GM12878 (cell line): Measurements from ENCODE around the gene PLA2G10. TPM values are rescaled to one million over a fixed set of nuclear protein-coding genes. Genes with fewer than 3 reads are reported as not detected.

ENCODE experiments used
- ATAC-seq: fragments of 200-7000 bp; cut with Tn5 transposase; 3 replicates; pipeline ENCODE4 v1.9.1; 2020; ENCODE audit warnings: mild to moderate bottlenecking, moderate library complexity
- BruUV-seq: library from RNA; stranded (reverse); fragments of 400-500 nt; replicated peaks from 2 replicates; lab custom pipeline; 2021; lab: Mats Ljungman, UMichigan
- CTCF ChIA-PET: fragments of 300-600 bp; sonication (Branson Sonifier 250); formaldehyde crosslinking; extraction: SDS; loops from one replicate; lab custom pipeline; 2021; ENCODE audit warnings: inconsistent platforms; lab: Yijun Ruan, JAX
- POLR2A ChIA-PET: fragments of 350-600 bp; formaldehyde crosslinking; extraction: SDS; loops from one replicate; lab custom pipeline; 2021; ENCODE audit warnings: inconsistent platforms; lab: Charles Lee
- RAD21 ChIA-PET: fragments of 300-600 bp; sonication (Branson Sonifier 250); formaldehyde crosslinking; loops from one replicate; lab custom pipeline; 2023; ENCODE audit warnings: antibody characterized with exemption; ENCODE audit not compliant: unreplicated experiment; lab: Charles Lee
- SMC1A ChIA-PET: fragments of 300-600 bp; sonication (Branson Sonifier 250); formaldehyde crosslinking; loops from one replicate; lab custom pipeline; 2023; ENCODE audit not compliant: unreplicated experiment, uncharacterized antibody; lab: Charles Lee
- DNase-seq: peaks from one replicate; pipeline ENCODE4 v3.0.0-alpha.2; 2011; ENCODE audit warnings: low read depth, low spot score
- FAIRE-seq: peaks from 3 replicates; lab custom pipeline; 2011; peaks lifted over from hg19 to GRCh38; lab: Jason Lieb, UNC
- H2AFZ ChIP-seq: 2 replicates; pipeline ENCODE4 v1.6.0; 2011; ENCODE audit warnings: low read depth, low read length, control low read depth; ENCODE audit not compliant: control insufficient read depth
- H3K27ac ChIP-seq: 2 replicates; pipeline ENCODE4 v1.5.1; 2011; ENCODE audit warnings: control low read depth; ENCODE audit not compliant: control insufficient read depth, insufficient read depth
- H3K27me3 ChIP-seq, 2 experiments: replicated peaks in 1 of 2; 2 replicates each; pipeline versions ENCODE4 v1.6.0 to v1.6.1; 2011; ENCODE audit warnings: low read length in 1 of 2; ENCODE audit not compliant: control insufficient read depth in 2 of 2, insufficient read depth in 2 of 2
- H3K36me3 ChIP-seq, 2 experiments: 2 replicates each; pipeline ENCODE4 v1.5.1; 2011; ENCODE audit warnings: low read length in 1 of 2; ENCODE audit not compliant: control insufficient read depth in 2 of 2, insufficient read depth in 2 of 2
- H3K4me1 ChIP-seq: 2 replicates; pipeline ENCODE4 v1.6.1; 2011; ENCODE audit warnings: mild to moderate bottlenecking, low read length, moderate library complexity, mixed read lengths; ENCODE audit not compliant: control insufficient read depth, insufficient read depth
- H3K4me2 ChIP-seq: 2 replicates; pipeline ENCODE4 v1.6.0; 2011; ENCODE audit warnings: control low read depth; ENCODE audit not compliant: control insufficient read depth, insufficient read depth
- H3K4me3 ChIP-seq: fragments of 200-600 bp; sonication (generic); 2 replicates; pipeline ENCODE4 v1.5.1; 2016
- H3K79me2 ChIP-seq: 2 replicates; pipeline ENCODE4 v1.6.0; 2011; ENCODE audit warnings: low read length; ENCODE audit not compliant: control insufficient read depth, insufficient read depth
- H3K9ac ChIP-seq: 2 replicates; pipeline ENCODE4 v1.8.0; 2011; ENCODE audit warnings: low read length, control low read depth, mixed read lengths; ENCODE audit not compliant: control insufficient read depth, insufficient read depth
- H3K9me3 ChIP-seq: replicated peaks from 3 replicates; pipeline ENCODE4 v1.5.1; 2011; ENCODE audit warnings: mild to moderate bottlenecking, low read length; ENCODE audit not compliant: control insufficient read depth, insufficient read depth
- H4K20me1 ChIP-seq: 2 replicates; pipeline ENCODE4 v1.6.0; 2011; ENCODE audit not compliant: control insufficient read depth, insufficient read depth
- BHLHE40 ChIP-seq, 2 experiments: fragments of 450-650 bp in 1 of 2; IDR thresholded peaks; 2 replicates each; pipeline ENCODE4 v1.6.1; 2011 to 2017; ENCODE audit warnings: low read depth in 2 of 2, borderline replicate concordance in 1 of 2, improper control_type of control experiment in 1 of 2, low read length in 1 of 2, mild to moderate bottlenecking in 1 of 2
- EED ChIP-seq: sonication (generic); IDR thresholded peaks from 2 replicates; pipeline ENCODE4 v1.6.1; 2016; ENCODE audit warnings: antibody characterized with exemption, low read depth
- FOXM1 ChIP-seq: IDR thresholded peaks from 2 replicates; pipeline ENCODE4 v1.6.1; 2012; ENCODE audit warnings: low read depth, mild to moderate bottlenecking, inconsistent platforms, low read length, moderate library complexity
- HCFC1 ChIP-seq: fragments of 150-350 bp; IDR thresholded peaks from 2 replicates; pipeline ENCODE4 v1.6.1; 2014; ENCODE audit warnings: low read length
- IKZF1 ChIP-seq: fragments of 450-650 bp; conservative IDR thresholded peaks from 2 replicates; pipeline ENCODE4 v1.6.1; 2017; ENCODE audit warnings: antibody characterized with exemption, mild to moderate bottlenecking
- IKZF2 ChIP-seq, 2 experiments: fragments of 450-650 bp; IDR thresholded peaks; 2 replicates each; pipeline ENCODE4 v1.6.1; 2017; ENCODE audit warnings: mild to moderate bottlenecking in 2 of 2, moderate library complexity in 2 of 2
- NR2C1 ChIP-seq: fragments of 450-650 bp; IDR thresholded peaks from 2 replicates; pipeline ENCODE4 v1.6.1; 2017; ENCODE audit warnings: antibody characterized with exemption, mild to moderate bottlenecking, moderate library complexity
- PAX5 ChIP-seq: IDR thresholded peaks from 2 replicates; pipeline ENCODE4 v1.6.1; 2011; ENCODE audit warnings: low read depth, low read length, borderline replicate concordance
- POU2F2 ChIP-seq: IDR thresholded peaks from 3 replicates; pipeline ENCODE4 v1.6.1; 2011; ENCODE audit warnings: low read depth, mild to moderate bottlenecking, low read length, borderline replicate concordance
- RFX5 ChIP-seq: IDR thresholded peaks from 2 replicates; pipeline ENCODE4 v1.6.1; 2011; ENCODE audit warnings: low read depth, low read length, improper control_type of control experiment
- SUZ12 ChIP-seq: fragments of 200-600 bp; sonication (generic); IDR thresholded peaks from one replicate; pipeline ENCODE4 v1.6.1; 2018; ENCODE audit warnings: antibody characterized with exemption, mild to moderate bottlenecking; ENCODE audit not compliant: unreplicated experiment
- TAF1 ChIP-seq: IDR thresholded peaks from 2 replicates; pipeline ENCODE4 v1.6.1; 2011; ENCODE audit warnings: mild to moderate bottlenecking, low read depth, low read length, borderline replicate concordance
- YY1 ChIP-seq: IDR thresholded peaks from 2 replicates; pipeline ENCODE4 v1.6.1; 2011; ENCODE audit warnings: low read depth, mild to moderate bottlenecking, low read length
- WGBS: methylation state at CpG from one replicate; pipeline ENCODE4 v1.1.6; 2016; ENCODE audit warnings: low lambda C conversion rate; ENCODE audit not compliant: insufficient replicate concordance, insufficient coverage; ENCODE audit errors: missing lambda C conversion rate; 5-methylcytosine and 5-hydroxymethylcytosine counted together
- in situ Hi-C: fragments of 300-500 bp; cut with MboI; formaldehyde crosslinking; loops from 9 replicates; pipeline ENCODE4 v1.14.3; 2018; ENCODE audit warnings: mixed read lengths
- intact Hi-C: fragments of 100-400 bp; cut with micrococcal nuclease; formaldehyde crosslinking; loops from one replicate; pipeline ENCODE4 v1.14.2; 2022; ENCODE audit not compliant: unreplicated experiment
- polyA plus RNA-seq, 11 experiments: library from polyadenylated mRNA; depleted of rRNA in 4 of 11; unstranded in 6 of 11; stranded (reverse) in 5 of 11; fragments of >200 nt; fragmentation: Nextera tagmentation in 4 of 11; fragmentation: Illumina TruSeq in 1 of 11; extraction: Ambion mirVana in 4 of 11; extraction: Trizol in 1 of 11; gene quantifications; 1 replicate in 1 of 11; 2 replicates in 10 of 11; pipeline versions ENCODE4 v1.2.1 to v1.2.3, GENCODE V29; 2011 to 2016; ENCODE audit warnings: inconsistent platforms in 2 of 11, missing spikeins in 2 of 11, low read depth in 1 of 11
- total RNA-seq, 4 experiments: library from RNA; depleted of rRNA in 3 of 4; stranded (reverse); fragments of >200 nt in 3 of 4; fragmentation: Illumina TruSeq in 1 of 4; extraction: Trizol in 1 of 4; gene quantifications; 2 replicates each; pipeline versions ENCODE4 v1.2.1 to v1.2.3, GENCODE V29; 2013 to 2021
- TF ChIP-seq, protein P1 (sequence below): fragments of 450-650 bp; IDR thresholded peaks from 2 replicates; pipeline ENCODE4 v1.6.1; 2016; ENCODE audit warnings: mild to moderate bottlenecking

PLA2G10 gene
- total and polyA plus RNA-seq, 10 of the 15 experiments (the other 5 are each of a cell fraction or from before 2014, with no cell fraction given) = not detected

DNA sequence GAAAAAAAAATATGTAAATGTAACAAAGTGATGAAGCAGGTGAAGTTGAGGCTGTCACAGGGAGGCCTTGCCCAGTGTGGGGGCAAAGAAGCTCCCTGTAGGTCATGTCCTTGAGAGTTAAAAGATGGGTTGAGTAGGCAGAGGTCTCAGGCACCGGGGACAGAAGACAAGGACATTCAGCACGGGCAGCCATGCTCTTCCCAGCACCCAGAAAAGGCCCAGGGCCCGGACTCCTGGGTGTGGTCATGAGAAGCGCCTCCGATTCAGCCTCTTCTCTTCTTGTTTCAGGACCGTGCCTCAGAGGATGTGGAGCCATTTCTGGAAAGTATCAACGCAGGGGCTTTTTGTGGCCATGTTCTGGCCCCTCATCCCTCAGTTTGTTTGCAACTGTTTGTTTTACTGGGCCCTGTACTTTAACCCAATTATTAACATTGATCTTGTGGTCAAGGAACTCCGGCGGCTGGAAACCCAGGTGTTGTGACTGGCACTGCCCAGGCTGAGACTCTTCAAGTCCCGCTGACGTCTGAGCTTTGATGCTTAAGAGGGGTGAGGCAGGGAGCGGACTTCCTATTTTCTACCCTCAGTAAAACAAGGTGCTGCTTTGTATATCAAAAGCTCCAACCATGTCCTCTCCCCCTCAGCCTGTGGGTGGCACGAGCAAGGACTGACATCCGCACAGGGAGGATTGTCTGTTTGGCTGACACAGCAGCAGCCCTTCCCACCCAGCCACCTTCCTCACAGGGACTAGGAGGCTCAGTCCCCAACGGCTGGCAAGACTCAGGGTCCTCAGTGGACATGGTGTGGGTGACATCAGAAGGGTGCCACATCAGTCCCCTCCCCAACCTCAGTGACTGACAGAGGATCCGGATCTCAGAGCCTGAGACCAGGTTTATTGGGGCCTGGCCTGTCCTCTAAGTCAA, 26.5 kb downstream of the PLA2G10 start:
- TF ChIP-seq EED (no peak), NR2C1 (no peak), PAX5 (no peak), TAF1 (no peak), RFX5 (no peak)
- Histone ChIP-seq H2AFZ (no peak overlapping the region), H3K4me2 (no peak overlapping the region), H3K9ac (no peak overlapping the region), H3K27me3 (no peaks in the 10 kb centered on the region), H3K9me3 (no peaks in the 10 kb centered on the region), H3K4me1 (peaks cover 9% of the 10 kb centered on the region), H4K20me1 (no peaks in the 10 kb centered on the region), H3K4me3 (no peak overlapping the region), H3K27ac (no peak overlapping the region), H3K36me3 (peaks cover 13 to 20% of the 10 kb centered on the region in 2 experiments), H3K79me2 (no peaks in the 10 kb centered on the region)
- SMC1A ChIA-PET = no interaction called here
- intact Hi-C loops (no loop called here), in situ Hi-C loops (no loop called here)
- ATAC-seq = no peak
- POLR2A ChIA-PET = interaction anchor here (0.6 kb wide), 1 partner anchor 61 kb away, joined by 3 read pairs; no protein-coding TSS in a partner anchor
- FAIRE-seq = no peak
- no TSS peak for BruUV-seq
- CTCF ChIA-PET = no interaction called here
- RAD21 ChIA-PET = no interaction called here
- DNase-seq = no peak
- WGBS = 91% methylated on average over 16 of the region's 16 CpGs

DNA sequence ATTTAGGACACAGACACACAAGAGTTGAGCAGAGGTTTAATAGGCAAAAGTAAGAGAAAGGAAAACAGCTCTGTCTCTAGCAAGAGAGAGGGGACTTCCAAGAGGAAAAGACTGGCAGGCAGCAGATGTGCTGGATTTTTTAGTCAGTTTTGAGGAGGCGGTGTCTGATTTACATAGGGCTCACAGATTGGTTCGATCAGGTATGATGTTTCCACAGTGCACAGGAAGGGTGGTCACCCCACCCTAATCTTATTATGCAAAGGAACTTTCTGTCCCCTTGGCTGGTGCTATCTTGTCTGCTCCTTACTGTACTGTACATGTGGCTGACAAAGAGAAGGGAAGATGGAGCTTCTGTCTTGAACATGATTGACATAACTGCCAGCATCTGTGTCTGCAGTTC, 36.0 kb downstream of the PLA2G10 start:
- WGBS = 14% methylated on average over 2 of the region's 2 CpGs
- RAD21 ChIA-PET = interaction anchor here (0.9 to 1.8 kb wide), 5 partner anchors 13 to 348 kb away, joined by 3 to 10 read pairs (median 4); partner anchors contain the start of gene PARN

More for the DNA sequence above, 36.0 kb downstream of the PLA2G10 start:
- Histone ChIP-seq H3K4me3 (no peak overlapping the region), H4K20me1 (no peaks in the 10 kb centered on the region), H3K27me3 (no peaks in the 10 kb centered on the region), H3K9ac (peak overlapping the region; percentile 4; the same call in 1 of the 2 replicates), H3K4me1 (peaks cover 5% of the 10 kb centered on the region; the same call in 1 of the 2 replicates), H3K4me2 (no peak overlapping the region), H3K27ac (peak overlapping the region; percentile 57), H3K9me3 (no peaks in the 10 kb centered on the region), H3K79me2 (no peaks in the 10 kb centered on the region), H2AFZ (peak overlapping the region; percentile 19), H3K36me3 (peaks cover 6 to 11% of the 10 kb centered on the region in 2 experiments; a peak in 3 of 4 replicates)
- TF ChIP-seq POU2F2 (peak; percentile 69; the same call in 1 of the 3 replicates), SUZ12 (no peak), HCFC1 (no peak), NR2C1 (no peak), IKZF1 (0 out of 2 replicates have a peak, but pooled peaks have one; percentile 21), YY1 (no peak), BHLHE40 (IDR thresholded peaks at IDR 0.05; ENCODE audit: borderline replicate concordance in 1 of 2, low read depth in 2 of 2, low read length in 1 of 2) (0 out of 4 replicates have a peak, but pooled peaks of 1 of the 2 experiments have one; percentile 4), FOXM1 (no peak), IKZF2 (IDR thresholded peaks at IDR 0.05) (peak in 1 of 2 experiments; percentile 14; a peak in 1 of 4 replicates)
- TF ChIP-seq, protein P1, sequence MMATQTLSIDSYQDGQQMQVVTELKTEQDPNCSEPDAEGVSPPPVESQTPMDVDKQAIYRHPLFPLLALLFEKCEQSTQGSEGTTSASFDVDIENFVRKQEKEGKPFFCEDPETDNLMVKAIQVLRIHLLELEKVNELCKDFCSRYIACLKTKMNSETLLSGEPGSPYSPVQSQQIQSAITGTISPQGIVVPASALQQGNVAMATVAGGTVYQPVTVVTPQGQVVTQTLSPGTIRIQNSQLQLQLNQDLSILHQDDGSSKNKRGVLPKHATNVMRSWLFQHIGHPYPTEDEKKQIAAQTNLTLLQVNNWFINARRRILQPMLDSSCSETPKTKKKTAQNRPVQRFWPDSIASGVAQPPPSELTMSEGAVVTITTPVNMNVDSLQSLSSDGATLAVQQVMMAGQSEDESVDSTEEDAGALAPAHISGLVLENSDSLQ = peak; percentile 86
- ChIA-PET POLR2A (interaction anchor here (0.8 to 3.0 kb wide), 5 partner anchors 11 to 50 kb away, joined by 3 to 9 read pairs (median 5); no protein-coding TSS in a partner anchor), SMC1A (interaction anchor here (0.7 to 3.5 kb wide), 8 partner anchors 9 to 52 kb away, joined by 3 to 25 read pairs (median 4); partner anchors contain the start of genes BFAR and PARN), CTCF (interaction anchor here (0.8 to 1.1 kb wide), 2 partner anchors 15 to 409 kb away, joined by 3 read pairs; no protein-coding TSS in a partner anchor)
- intact Hi-C loops = no loop called here
- ATAC-seq (peak; percentile 100), DNase-seq (peak; percentile 71), FAIRE-seq (peak; percentile 97)
- in situ Hi-C loops = no loop called here
- BruUV-seq = no TSS peak
